MM.1S (cell line): ENCODE results near the gene CHST11.

Source experiments
- EZH2 ChIP-seq: fragments of 300-600 bp; sonication (generic); optimal IDR thresholded peaks from 2 replicates; pipeline ENCODE3; 2017; ENCODE audit warnings: low read depth, mild to moderate bottlenecking, antibody characterized with exemption, low read length, mixed read lengths
- TF ChIP-seq, protein P1 (sequence below): fragments of 300-600 bp; sonication (generic); IDR thresholded peaks from 2 replicates; pipeline ENCODE4 v1.5.1; 2016; ENCODE audit warnings: antibody characterized with exemption, low read length, mixed read lengths

DNA sequence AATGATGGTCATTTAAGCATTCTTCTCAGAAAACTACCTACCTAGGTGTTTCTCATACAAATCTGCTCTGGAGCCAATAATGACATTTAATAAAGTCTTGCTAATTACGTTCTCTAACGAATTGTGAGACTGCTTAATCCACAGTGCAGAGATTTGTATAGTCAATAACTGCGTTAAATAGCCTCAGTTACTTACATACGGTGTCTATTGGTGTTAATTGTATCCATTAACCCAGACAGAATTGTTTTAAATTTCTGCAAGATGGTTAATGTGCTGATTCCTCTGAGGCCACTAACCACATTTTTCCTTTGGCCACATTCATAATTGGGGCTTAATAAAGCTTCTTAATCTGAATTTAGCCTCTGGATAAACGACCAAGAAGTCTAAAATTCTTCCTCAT is 329.6 kb downstream of the CHST11 start:
- TF ChIP-seq EZH2 = no peak
- TF ChIP-seq, protein P1, sequence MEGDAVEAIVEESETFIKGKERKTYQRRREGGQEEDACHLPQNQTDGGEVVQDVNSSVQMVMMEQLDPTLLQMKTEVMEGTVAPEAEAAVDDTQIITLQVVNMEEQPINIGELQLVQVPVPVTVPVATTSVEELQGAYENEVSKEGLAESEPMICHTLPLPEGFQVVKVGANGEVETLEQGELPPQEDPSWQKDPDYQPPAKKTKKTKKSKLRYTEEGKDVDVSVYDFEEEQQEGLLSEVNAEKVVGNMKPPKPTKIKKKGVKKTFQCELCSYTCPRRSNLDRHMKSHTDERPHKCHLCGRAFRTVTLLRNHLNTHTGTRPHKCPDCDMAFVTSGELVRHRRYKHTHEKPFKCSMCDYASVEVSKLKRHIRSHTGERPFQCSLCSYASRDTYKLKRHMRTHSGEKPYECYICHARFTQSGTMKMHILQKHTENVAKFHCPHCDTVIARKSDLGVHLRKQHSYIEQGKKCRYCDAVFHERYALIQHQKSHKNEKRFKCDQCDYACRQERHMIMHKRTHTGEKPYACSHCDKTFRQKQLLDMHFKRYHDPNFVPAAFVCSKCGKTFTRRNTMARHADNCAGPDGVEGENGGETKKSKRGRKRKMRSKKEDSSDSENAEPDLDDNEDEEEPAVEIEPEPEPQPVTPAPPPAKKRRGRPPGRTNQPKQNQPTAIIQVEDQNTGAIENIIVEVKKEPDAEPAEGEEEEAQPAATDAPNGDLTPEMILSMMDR = no peak
